ENCODE results near the gene ALDH1L1.

The ALDH1L1 gene

DNA sequence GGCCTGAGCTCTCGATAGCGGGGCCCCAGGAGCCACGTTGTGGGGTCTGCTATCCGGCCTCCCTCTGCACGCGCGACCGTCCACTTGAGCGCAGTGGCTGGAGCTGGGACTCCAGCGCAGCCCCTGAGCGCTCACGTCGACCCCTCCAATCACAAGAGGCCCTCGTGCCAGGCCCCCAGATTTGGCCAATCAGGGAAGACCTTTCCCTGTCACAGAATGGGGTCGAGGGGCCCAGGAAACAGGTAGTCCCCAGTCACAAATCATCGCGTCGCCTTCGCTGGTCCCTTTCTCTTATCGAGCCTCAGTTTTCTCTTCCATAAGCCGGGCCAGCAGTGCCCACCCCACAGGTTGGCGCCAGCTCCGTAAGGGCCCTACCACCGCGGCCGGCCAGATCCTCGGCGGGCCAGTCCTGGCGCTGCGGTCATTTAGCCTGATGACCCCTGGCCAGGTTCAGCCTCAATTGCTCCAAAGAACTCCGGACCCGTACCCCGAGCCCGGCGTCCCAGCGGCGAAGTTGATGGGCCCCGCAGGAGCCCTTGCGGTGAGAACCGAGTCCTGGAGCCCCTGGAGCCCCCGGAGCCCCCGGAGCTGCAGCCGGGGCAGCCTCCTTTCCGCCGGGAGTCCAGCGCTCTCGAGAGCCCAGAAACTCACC, 435 bp downstream of the ALDH1L1 start:
- DNase-seq (ENCODE audit: low read depth), result no peak
- no peak overlapping the region for H3K4me3 ChIP-seq (ENCODE audit: low read depth, low read length)
- TF ChIP-seq, protein P1, sequence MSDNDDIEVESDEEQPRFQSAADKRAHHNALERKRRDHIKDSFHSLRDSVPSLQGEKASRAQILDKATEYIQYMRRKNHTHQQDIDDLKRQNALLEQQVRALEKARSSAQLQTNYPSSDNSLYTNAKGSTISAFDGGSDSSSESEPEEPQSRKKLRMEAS (IDR thresholded peaks at IDR 0.05; ENCODE audit: low read depth, low read length), result no peak
- TF ChIP-seq, protein P2, sequence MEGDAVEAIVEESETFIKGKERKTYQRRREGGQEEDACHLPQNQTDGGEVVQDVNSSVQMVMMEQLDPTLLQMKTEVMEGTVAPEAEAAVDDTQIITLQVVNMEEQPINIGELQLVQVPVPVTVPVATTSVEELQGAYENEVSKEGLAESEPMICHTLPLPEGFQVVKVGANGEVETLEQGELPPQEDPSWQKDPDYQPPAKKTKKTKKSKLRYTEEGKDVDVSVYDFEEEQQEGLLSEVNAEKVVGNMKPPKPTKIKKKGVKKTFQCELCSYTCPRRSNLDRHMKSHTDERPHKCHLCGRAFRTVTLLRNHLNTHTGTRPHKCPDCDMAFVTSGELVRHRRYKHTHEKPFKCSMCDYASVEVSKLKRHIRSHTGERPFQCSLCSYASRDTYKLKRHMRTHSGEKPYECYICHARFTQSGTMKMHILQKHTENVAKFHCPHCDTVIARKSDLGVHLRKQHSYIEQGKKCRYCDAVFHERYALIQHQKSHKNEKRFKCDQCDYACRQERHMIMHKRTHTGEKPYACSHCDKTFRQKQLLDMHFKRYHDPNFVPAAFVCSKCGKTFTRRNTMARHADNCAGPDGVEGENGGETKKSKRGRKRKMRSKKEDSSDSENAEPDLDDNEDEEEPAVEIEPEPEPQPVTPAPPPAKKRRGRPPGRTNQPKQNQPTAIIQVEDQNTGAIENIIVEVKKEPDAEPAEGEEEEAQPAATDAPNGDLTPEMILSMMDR (IDR thresholded peaks at IDR 0.05; ENCODE audit: low read depth, low read length), result no peak
- TF ChIP-seq POLR2A (IDR thresholded peaks at IDR 0.05; ENCODE audit: extremely low read depth, insufficient read length), result no peak
- no peak for TF ChIP-seq MYC (IDR thresholded peaks at IDR 0.05; ENCODE audit: low read depth, low read length)

DNA sequence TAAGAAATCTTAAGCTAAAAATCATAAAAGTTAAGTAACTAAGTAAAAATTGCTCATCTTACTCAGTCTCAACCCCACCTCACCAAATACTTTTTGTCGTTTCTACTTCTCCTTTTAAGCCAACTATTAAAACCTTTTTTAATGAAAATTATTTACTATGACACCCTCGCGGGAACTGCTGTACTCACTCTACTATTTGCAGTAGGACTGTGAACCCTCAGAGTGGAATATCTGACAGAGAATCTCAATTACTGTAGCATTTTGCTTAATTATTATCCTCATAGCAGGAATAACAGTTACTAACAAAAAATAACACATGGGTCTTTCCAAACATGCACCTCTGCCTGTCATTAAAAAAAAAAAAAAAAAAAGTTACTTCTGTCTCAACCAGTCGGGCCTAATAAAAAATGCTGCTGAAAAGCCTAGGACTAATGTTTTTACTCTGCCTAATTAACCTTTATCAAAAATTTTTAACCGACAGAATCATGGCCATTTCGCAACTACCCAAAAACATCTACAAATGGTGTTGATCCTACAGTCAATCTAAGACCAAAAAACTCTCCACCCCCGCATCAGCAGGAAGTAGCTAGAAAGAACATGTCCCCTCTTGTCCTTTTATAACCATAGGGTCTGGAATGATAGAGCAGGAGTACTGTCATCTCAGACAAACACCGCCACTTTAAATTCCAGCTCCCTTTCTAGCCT, 10.2 kb downstream of the ALDH1L1 start:
- H3K4me3 ChIP-seq (ENCODE audit: low read depth, low read length), result no peak overlapping the region
- TF ChIP-seq, protein P1 (IDR thresholded peaks at IDR 0.05; ENCODE audit: low read depth, low read length), result no peak
- TF ChIP-seq POLR2A (IDR thresholded peaks at IDR 0.05; ENCODE audit: extremely low read depth, insufficient read length) (no peak), MYC (IDR thresholded peaks at IDR 0.05; ENCODE audit: low read depth, low read length) (no peak)
- TF ChIP-seq, protein P2 (IDR thresholded peaks at IDR 0.05; ENCODE audit: low read depth, low read length), result no peak
- no peak for DNase-seq (ENCODE audit: low read depth)

DNA sequence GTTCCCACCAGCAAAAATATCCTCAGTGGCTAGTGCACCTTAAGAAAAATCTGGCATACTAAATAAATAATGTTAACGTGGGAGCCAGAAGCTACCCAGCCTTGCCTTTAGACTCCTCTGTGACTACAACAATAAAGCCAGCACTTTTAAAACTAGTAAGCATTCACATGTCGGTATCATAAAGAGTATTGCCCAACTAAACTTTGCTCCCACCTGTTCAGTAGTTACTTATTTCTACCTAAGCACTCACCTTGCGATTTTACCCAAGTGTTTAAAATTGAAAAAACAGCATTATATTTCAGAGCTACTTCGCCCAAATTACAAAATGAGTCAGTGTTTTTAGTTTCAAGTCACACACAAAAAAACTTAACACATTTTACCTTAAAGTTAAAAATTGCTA, 12.8 kb downstream of the ALDH1L1 start:
- no peak for DNase-seq (ENCODE audit: low read depth)
- H3K4me3 ChIP-seq (ENCODE audit: low read depth, low read length), result no peak overlapping the region
- no peak for TF ChIP-seq POLR2A (IDR thresholded peaks at IDR 0.05; ENCODE audit: extremely low read depth, insufficient read length)
- TF ChIP-seq, protein P2 (IDR thresholded peaks at IDR 0.05; ENCODE audit: low read depth, low read length), result no peak
- TF ChIP-seq, protein P1 (IDR thresholded peaks at IDR 0.05; ENCODE audit: low read depth, low read length), result no peak
- TF ChIP-seq MYC (IDR thresholded peaks at IDR 0.05; ENCODE audit: low read depth, low read length), result no peak

DNA sequence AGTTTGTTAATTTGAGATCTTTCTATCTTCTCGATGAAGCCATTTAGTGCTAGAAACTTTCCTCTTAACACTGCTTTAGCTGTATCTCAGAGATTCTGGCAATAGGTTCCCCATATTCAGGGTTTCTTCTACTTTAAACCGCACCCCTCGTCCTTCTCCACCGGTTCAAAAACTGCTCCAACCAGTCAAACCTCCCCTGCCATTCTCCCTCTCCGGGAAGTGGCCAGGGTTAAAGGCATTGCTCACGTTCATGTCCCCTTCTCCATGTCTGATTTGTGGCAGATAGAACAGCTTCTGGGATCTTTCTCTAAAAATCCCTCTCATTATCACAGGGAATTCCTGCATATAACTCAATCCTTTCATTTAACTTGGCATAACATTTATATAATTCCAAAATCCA, 14.4 kb downstream of the ALDH1L1 start:
- TF ChIP-seq POLR2A (IDR thresholded peaks at IDR 0.05; ENCODE audit: extremely low read depth, insufficient read length) (no peak), MYC (IDR thresholded peaks at IDR 0.05; ENCODE audit: low read depth, low read length) (no peak)
- TF ChIP-seq, protein P1 (IDR thresholded peaks at IDR 0.05; ENCODE audit: low read depth, low read length), result no peak
- TF ChIP-seq, protein P2 (IDR thresholded peaks at IDR 0.05; ENCODE audit: low read depth, low read length), result no peak
- no peak for DNase-seq (ENCODE audit: low read depth)
- H3K4me3 ChIP-seq (ENCODE audit: low read depth, low read length), result no peak overlapping the region

DNA sequence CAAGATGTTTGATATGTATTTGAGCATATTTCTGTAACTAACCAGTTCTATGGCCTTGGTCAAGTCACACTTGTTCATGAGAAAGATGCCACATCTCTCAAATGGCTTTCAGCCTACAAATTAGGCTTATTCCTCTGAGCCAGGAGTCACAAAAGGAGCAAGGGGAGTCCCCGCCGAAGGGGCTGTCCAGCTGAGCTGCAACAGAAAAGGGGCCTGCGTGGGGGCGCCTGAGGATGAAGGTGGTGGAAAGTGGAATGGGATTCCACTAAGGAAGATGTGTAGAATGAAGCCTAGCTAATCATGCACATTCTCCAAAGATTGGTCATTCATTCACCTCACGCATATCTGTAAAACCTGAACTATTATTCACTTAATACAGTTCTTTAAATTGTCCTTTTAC, 19.1 kb downstream of the ALDH1L1 start:
- DNase-seq (ENCODE audit: low read depth), result no peak
- H3K4me3 ChIP-seq (ENCODE audit: low read depth, low read length), result no peak overlapping the region
- TF ChIP-seq, protein P1 (IDR thresholded peaks at IDR 0.05; ENCODE audit: low read depth, low read length), result no peak
- TF ChIP-seq, protein P2 (IDR thresholded peaks at IDR 0.05; ENCODE audit: low read depth, low read length), result no peak
- TF ChIP-seq MYC (IDR thresholded peaks at IDR 0.05; ENCODE audit: low read depth, low read length) (no peak), POLR2A (IDR thresholded peaks at IDR 0.05; ENCODE audit: extremely low read depth, insufficient read length) (no peak)

Data from NB4 (cell line).